ENCODE measurements around the gene TMEM171. TPM values are rescaled to one million over a fixed set of nuclear protein-coding genes. Genes with fewer than 3 reads are reported as not detected.

Gene TMEM171
- total and polyA plus RNA-seq, 2 of the 4 experiments (the other 2 are of a cell fraction), result 3.0 to 5.1 TPM

Other genes starting within 250 kb of the TMEM171 start
- 13.1 and 23.5 TPM in 2 replicates for gene FCHO2, start 164.5 kb upstream of the TMEM171 start, total RNA-seq (2012; rRNA removed)
- gene FCHO2, start 164.5 kb upstream of the TMEM171 start, polyA plus RNA-seq (2012; rRNA removed), result 5.6 and 6.1 TPM in 2 replicates
- not detected in 2 replicates for gene TMEM174, start 52.6 kb downstream of the TMEM171 start, total RNA-seq (2012; rRNA removed)
- not detected in 2 replicates for gene TMEM174, start 52.6 kb downstream of the TMEM171 start, polyA plus RNA-seq (2012; rRNA removed)